ENCODE results near the gene SNX9.

SNX9 gene

DNA sequence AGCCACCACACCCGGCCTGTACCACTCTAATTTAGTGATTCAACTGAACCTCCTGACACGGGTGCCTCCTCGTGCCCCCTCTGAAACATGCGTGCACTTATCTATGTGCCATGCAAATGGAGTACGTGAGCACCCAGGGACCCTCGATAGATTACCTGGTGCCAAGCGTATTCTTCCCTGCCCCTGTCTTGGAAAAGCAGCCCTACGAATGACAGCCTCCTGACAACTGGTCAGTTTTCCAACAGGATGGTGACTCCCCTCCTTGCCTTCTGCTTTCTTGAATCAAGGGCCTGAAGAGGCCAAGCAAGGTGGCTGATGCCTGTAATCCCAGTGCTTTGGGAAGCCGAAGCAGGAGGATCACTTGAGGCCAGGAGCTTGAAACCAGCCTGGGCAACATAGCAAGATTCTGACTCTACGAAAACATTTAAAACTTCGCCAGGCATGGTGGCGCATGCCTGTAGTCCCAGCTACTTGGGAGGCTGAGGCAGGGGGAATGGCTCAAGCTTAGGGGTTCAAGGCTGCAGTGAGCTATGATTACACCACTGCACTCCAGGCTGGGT is 133.2 kb downstream of the SNX9 start:
- Histone ChIP-seq H3K27ac (ENCODE audit: extremely low read depth, low read depth, low read length) (no peak overlapping the region), H3K36me3 (ENCODE audit: control insufficient read depth in 2 of 2, insufficient read depth in 1 of 2, low read length in 2 of 2) (no peaks in the 10 kb centered on the region), H3K9me3 (ENCODE audit: control insufficient read depth, insufficient read depth, low read depth, low read length) (no peaks in the 10 kb centered on the region), H3K4me3 (ENCODE audit: low read depth, low read length) (no peak overlapping the region), H3K4me1 (ENCODE audit: control insufficient read depth, insufficient read depth, low read length) (no peaks in the 10 kb centered on the region)
- TF ChIP-seq ZNF223 (tag by site-specific recombination; IDR thresholded peaks at IDR 0.05) (no peak), SP7 (tag by site-specific recombination; IDR thresholded peaks at IDR 0.05) (no peak), ZFHX2 (tag by site-specific recombination; conservative IDR thresholded peaks at IDR 0.05) (no peak), ZBTB20 (tag by site-specific recombination; IDR thresholded peaks at IDR 0.05) (no peak), YY1 (tag by site-specific recombination; IDR thresholded peaks at IDR 0.05) (no peak), ZNF155 (tag by site-specific recombination; IDR thresholded peaks at IDR 0.05) (no peak), TRIM28 (IDR thresholded peaks at IDR 0.05; ENCODE audit: borderline replicate concordance, low read length) (no peak), ZNF366 (tag by site-specific recombination; conservative IDR thresholded peaks at IDR 0.05) (no peak), ZBTB7A (tag by site-specific recombination; IDR thresholded peaks at IDR 0.05; ENCODE audit: low read depth) (no peak), SCRT2 (tag by site-specific recombination; IDR thresholded peaks at IDR 0.05) (no peak)
- TF ChIP-seq, protein P1, sequence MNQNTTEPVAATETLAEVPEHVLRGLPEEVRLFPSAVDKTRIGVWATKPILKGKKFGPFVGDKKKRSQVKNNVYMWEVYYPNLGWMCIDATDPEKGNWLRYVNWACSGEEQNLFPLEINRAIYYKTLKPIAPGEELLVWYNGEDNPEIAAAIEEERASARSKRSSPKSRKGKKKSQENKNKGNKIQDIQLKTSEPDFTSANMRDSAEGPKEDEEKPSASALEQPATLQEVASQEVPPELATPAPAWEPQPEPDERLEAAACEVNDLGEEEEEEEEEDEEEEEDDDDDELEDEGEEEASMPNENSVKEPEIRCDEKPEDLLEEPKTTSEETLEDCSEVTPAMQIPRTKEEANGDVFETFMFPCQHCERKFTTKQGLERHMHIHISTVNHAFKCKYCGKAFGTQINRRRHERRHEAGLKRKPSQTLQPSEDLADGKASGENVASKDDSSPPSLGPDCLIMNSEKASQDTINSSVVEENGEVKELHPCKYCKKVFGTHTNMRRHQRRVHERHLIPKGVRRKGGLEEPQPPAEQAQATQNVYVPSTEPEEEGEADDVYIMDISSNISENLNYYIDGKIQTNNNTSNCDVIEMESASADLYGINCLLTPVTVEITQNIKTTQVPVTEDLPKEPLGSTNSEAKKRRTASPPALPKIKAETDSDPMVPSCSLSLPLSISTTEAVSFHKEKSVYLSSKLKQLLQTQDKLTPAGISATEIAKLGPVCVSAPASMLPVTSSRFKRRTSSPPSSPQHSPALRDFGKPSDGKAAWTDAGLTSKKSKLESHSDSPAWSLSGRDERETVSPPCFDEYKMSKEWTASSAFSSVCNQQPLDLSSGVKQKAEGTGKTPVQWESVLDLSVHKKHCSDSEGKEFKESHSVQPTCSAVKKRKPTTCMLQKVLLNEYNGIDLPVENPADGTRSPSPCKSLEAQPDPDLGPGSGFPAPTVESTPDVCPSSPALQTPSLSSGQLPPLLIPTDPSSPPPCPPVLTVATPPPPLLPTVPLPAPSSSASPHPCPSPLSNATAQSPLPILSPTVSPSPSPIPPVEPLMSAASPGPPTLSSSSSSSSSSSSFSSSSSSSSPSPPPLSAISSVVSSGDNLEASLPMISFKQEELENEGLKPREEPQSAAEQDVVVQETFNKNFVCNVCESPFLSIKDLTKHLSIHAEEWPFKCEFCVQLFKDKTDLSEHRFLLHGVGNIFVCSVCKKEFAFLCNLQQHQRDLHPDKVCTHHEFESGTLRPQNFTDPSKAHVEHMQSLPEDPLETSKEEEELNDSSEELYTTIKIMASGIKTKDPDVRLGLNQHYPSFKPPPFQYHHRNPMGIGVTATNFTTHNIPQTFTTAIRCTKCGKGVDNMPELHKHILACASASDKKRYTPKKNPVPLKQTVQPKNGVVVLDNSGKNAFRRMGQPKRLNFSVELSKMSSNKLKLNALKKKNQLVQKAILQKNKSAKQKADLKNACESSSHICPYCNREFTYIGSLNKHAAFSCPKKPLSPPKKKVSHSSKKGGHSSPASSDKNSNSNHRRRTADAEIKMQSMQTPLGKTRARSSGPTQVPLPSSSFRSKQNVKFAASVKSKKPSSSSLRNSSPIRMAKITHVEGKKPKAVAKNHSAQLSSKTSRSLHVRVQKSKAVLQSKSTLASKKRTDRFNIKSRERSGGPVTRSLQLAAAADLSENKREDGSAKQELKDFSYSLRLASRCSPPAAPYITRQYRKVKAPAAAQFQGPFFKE (tag by site-specific recombination; IDR thresholded peaks at IDR 0.05; ENCODE audit: borderline replicate concordance): no peak
- TF ChIP-seq, protein P2, sequence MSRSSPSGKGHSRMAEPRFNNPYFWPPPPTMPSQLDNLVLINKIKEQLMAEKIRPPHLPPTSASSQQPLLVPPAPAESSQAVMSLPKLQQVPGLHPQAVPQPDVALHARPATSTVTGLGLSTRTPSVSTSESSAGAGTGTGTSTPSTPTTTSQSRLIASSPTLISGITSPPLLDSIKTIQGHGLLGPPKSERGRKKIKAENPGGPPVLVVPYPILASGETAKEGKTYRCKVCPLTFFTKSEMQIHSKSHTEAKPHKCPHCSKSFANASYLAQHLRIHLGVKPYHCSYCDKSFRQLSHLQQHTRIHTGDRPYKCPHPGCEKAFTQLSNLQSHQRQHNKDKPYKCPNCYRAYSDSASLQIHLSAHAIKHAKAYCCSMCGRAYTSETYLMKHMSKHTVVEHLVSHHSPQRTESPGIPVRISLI (tag by site-specific recombination; IDR thresholded peaks at IDR 0.05): no peak
- TF ChIP-seq, protein P3, sequence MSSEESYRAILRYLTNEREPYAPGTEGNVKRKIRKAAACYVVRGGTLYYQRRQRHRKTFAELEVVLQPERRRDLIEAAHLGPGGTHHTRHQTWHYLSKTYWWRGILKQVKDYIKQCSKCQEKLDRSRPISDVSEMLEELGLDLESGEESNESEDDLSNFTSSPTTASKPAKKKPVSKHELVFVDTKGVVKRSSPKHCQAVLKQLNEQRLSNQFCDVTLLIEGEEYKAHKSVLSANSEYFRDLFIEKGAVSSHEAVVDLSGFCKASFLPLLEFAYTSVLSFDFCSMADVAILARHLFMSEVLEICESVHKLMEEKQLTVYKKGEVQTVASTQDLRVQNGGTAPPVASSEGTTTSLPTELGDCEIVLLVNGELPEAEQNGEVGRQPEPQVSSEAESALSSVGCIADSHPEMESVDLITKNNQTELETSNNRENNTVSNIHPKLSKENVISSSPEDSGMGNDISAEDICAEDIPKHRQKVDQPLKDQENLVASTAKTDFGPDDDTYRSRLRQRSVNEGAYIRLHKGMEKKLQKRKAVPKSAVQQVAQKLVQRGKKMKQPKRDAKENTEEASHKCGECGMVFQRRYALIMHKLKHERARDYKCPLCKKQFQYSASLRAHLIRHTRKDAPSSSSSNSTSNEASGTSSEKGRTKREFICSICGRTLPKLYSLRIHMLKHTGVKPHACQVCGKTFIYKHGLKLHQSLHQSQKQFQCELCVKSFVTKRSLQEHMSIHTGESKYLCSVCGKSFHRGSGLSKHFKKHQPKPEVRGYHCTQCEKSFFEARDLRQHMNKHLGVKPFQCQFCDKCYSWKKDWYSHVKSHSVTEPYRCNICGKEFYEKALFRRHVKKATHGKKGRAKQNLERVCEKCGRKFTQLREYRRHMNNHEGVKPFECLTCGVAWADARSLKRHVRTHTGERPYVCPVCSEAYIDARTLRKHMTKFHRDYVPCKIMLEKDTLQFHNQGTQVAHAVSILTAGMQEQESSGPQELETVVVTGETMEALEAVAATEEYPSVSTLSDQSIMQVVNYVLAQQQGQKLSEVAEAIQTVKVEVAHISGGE (tag by site-specific recombination; conservative IDR thresholded peaks at IDR 0.05; ENCODE audit: low read depth): no peak
- TF ChIP-seq, protein P4, sequence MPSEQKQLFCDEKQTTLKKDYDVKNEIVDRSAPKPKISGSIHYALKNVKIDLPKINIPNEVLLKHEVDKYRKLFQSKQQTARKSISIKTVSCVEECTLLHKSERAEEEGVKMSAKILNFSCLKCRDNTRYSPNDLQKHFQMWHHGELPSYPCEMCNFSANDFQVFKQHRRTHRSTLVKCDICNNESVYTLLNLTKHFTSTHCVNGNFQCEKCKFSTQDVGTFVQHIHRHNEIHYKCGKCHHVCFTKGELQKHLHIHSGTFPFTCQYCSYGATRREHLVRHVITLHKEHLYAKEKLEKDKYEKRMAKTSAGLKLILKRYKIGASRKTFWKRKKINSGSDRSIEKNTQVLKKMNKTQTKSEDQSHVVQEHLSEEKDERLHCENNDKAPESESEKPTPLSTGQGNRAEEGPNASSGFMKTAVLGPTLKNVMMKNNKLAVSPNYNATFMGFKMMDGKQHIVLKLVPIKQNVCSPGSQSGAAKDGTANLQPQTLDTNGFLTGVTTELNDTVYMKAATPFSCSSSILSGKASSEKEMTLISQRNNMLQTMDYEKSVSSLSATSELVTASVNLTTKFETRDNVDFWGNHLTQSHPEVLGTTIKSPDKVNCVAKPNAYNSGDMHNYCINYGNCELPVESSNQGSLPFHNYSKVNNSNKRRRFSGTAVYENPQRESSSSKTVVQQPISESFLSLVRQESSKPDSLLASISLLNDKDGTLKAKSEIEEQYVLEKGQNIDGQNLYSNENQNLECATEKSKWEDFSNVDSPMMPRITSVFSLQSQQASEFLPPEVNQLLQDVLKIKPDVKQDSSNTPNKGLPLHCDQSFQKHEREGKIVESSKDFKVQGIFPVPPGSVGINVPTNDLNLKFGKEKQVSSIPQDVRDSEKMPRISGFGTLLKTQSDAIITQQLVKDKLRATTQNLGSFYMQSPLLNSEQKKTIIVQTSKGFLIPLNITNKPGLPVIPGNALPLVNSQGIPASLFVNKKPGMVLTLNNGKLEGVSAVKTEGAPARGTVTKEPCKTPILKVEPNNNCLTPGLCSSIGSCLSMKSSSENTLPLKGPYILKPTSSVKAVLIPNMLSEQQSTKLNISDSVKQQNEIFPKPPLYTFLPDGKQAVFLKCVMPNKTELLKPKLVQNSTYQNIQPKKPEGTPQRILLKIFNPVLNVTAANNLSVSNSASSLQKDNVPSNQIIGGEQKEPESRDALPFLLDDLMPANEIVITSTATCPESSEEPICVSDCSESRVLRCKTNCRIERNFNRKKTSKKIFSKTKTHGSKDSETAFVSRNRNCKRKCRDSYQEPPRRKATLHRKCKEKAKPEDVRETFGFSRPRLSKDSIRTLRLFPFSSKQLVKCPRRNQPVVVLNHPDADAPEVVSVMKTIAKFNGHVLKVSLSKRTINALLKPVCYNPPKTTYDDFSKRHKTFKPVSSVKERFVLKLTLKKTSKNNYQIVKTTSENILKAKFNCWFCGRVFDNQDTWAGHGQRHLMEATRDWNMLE (tag by site-specific recombination; conservative IDR thresholded peaks at IDR 0.05; ENCODE audit: low read depth): no peak
- ChIA-PET CTCF (interaction anchor here (0.9 to 1.2 kb wide), 2 partner anchors 70 to 289 kb away, joined by 3 to 10 read pairs; no protein-coding TSS in a partner anchor), POLR2A (no interaction called here)

Measured in HEK293 (cell line).